Prostate gland (tissue), 2 donors: ENCODE results near the gene SNAPC4.

ENCODE experiments used
- POLR2AphosphoS5 ChIP-seq: sonication (generic); formaldehyde crosslinking; IDR thresholded peaks from one replicate; pipeline ENCODE4 v1.6.1; 2017; ENCODE audit warnings: antibody characterized with exemption
- TF ChIP-seq, protein P1 (sequence below), 4 experiments: fragments of 200-600 bp in 2 of 4; fragments of 450-650 bp in 2 of 4; sonication (generic) in 2 of 4; IDR thresholded peaks; 1 replicate in 3 of 4; 2 replicates in 1 of 4; pipeline ENCODE4 v1.5.1; 2016 to 2019; ENCODE audit warnings: antibody characterized with exemption in 4 of 4, mild to moderate bottlenecking in 2 of 4, moderate library complexity in 2 of 4

DNA sequence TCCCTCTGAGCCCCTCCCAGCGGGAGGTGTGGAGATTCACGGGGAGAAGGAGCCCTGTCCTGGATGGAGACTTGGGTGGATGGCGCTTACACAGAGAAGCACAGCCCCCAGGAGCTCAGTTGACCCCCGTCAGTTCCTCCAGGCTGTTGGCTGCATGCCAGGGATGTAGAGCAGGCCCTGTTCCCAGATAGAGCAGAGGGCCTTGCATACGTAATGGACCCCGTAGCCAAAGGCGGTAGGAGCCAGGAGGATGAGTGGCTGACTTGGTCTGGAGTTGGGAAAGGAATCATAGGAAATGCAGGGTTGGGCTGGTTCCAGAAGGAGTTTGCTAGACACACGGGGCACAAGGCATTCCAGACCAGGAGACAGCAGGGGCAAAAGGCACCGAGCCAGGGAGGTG is 13.0 kb upstream of the SNAPC4 start:
- TF ChIP-seq, protein P1, sequence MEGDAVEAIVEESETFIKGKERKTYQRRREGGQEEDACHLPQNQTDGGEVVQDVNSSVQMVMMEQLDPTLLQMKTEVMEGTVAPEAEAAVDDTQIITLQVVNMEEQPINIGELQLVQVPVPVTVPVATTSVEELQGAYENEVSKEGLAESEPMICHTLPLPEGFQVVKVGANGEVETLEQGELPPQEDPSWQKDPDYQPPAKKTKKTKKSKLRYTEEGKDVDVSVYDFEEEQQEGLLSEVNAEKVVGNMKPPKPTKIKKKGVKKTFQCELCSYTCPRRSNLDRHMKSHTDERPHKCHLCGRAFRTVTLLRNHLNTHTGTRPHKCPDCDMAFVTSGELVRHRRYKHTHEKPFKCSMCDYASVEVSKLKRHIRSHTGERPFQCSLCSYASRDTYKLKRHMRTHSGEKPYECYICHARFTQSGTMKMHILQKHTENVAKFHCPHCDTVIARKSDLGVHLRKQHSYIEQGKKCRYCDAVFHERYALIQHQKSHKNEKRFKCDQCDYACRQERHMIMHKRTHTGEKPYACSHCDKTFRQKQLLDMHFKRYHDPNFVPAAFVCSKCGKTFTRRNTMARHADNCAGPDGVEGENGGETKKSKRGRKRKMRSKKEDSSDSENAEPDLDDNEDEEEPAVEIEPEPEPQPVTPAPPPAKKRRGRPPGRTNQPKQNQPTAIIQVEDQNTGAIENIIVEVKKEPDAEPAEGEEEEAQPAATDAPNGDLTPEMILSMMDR (IDR thresholded peaks at IDR 0.05), result no peak
- no peak for TF ChIP-seq POLR2AphosphoS5
